VCaP (cell line): ENCODE results near the gene COL25A1.

Experiments
- H3K27ac ChIP-seq: fragments of 450-650 bp; 2 replicates; pipeline ENCODE4 v1.5.1; 2017
- CTCF ChIP-seq: fragments of 450-650 bp; conservative IDR thresholded peaks from 2 replicates; pipeline ENCODE4 v1.5.1; 2017; ENCODE audit warnings: mild to moderate bottlenecking, moderate library complexity

Gene COL25A1

DNA sequence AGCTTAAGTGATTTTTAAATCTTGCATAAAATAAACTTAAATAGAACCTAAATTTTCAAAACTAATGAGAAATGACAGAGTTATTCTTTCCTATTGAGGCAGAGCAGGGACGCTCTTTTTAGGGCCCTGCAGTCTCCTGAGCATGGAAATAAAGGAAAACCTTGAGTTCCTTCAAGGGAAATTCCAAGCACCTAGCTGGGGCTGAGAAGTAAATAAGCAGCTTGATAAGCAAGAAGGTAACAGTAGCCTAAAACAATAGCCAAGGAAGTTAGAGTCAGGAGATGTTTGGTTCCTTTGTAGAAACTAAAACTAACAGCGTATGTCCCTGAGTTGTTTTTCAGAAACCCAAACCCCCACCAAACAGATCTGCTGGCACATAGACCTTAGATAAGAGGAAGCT is 174.6 kb downstream of the COL25A1 start:
- no peak for TF ChIP-seq CTCF
- no peak overlapping the region for H3K27ac ChIP-seq

DNA sequence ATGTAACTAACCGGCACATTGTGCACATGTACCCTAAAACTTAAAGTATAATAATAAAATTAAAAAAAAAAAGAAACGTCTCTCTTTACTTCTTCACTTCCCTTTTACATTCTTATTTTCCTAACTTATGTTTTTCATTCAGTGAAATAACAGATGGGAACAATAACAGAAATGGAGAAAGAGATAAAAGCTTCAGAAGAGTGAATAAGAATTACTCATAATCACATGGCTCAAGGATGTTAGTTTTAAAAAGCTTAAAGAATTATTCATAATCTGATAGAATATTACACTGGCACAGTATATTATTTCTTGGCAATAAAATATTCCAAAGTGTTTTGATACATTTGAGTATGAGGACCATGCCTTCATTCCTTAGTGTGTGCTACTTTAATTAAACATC is 175.6 kb downstream of the COL25A1 start:
- no peak overlapping the region for H3K27ac ChIP-seq
- no peak for TF ChIP-seq CTCF

GRCh38 chr4:109125084-109125483 is 177.4 kb downstream of the COL25A1 start:
- TF ChIP-seq CTCF, result no peak
- no peak overlapping the region for H3K27ac ChIP-seq

DNA sequence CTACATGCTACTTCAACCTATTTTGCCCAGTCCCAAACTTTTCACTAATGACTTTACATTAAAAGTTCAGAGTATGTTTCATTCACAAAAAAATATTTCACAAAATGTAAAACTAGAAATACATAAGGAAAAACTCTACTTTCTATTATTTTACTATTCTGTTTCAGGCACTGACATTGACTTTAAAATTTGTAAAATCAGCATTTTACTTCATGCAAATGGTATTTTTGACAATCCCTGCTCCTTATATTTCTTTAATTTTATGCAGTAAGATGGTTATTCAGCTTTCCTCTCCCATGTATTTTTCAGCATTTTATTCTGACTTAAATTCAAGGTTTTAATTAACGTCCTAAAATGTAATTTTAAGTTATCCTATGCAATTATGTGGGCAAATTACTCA is 178.5 kb downstream of the COL25A1 start:
- TF ChIP-seq CTCF, result no peak
- H3K27ac ChIP-seq, result no peak overlapping the region

DNA sequence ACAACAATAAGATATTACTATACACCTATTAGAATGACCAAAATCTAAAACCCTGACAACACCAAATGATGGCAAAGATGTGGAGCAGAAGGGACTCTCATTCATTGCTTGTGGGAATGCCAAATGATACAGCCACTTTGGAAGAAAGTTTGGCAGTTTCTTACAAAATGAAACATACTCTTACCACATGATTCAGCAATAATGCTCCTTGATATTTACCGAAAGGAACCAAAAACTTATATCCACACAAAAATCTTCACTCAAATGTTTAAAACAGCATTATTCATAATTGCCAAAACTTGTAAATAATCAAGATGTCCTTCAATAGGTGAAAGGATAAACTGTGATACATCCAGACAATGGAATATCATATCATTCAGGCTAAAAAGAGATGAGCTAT is 180.9 kb downstream of the COL25A1 start:
- TF ChIP-seq CTCF, result no peak
- no peak overlapping the region for H3K27ac ChIP-seq

GRCh38 chr4:109119852-109120251 is 182.6 kb downstream of the COL25A1 start:
- no peak overlapping the region for H3K27ac ChIP-seq
- TF ChIP-seq CTCF, result no peak

DNA sequence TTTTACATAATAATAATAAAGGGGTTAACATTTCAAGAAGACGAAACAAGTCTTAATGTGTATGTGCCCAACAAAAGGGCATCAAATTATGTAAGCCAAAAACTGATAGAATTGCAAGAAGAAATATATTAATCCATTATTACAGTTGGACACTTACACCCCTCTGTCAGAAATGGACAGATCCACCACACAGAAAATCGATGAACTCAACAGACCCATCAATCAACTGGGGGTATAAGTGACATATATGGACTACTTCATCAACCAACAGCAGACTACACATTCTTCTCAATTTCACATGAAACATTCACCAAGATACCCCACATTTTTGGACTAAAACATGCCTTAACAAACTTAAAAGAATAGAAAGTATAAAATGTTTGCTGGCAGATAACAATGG is 183.8 kb downstream of the COL25A1 start:
- H3K27ac ChIP-seq, result no peak overlapping the region
- TF ChIP-seq CTCF, result no peak

DNA sequence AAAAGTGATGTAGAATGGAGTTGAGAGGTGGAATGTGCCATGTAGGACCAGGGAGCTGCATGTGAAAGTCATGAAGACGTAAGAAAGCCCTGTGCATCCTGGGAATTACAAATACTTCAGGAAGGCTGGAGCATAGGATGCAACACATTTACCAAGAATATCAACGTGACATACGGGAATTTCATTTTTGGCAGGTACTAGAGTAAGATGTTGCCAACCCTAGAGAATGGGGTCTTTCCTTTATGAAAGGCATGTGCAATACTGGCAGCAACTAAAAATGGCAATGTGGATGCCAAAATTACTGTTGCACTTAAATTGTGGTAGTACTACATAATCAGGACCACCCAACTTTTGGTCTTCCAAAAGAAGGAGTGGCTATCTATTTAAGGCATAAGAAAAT is 188.0 kb downstream of the COL25A1 start:
- TF ChIP-seq CTCF, result no peak
- no peak overlapping the region for H3K27ac ChIP-seq
